HG02870 (cell line): ENCODE results near the gene IFT122.
"Not testable (repeated sequence)": the region's sequence is repeated elsewhere in the genome, so short reads cannot be mapped to it uniquely, and the experiment has no call there.

Source experiments
- ATAC-seq: cut with Tn5 transposase; IDR thresholded peaks from one replicate; pipeline ENCODE4 v1.9.1; 2021; ENCODE audit warnings: mild to moderate bottlenecking, moderate library complexity; ENCODE audit not compliant: unreplicated experiment

Gene IFT122

GRCh38 chr3:129439817-129440617 is at the start of gene IFT122, which contains the start of gene MBD4:
IFT122 (plus strand) TSS chr3:129440224; CDS start chr3:129440331, 107 bp downstream.
MBD4 (minus strand) TSS chr3:129439948; CDS start chr3:129439833, 115 bp downstream.
- peak; percentile 84 for ATAC-seq

GRCh38 chr3:129391583-129391982 is 48.4 kb upstream of the IFT122 start:
- ATAC-seq = not testable (repeated sequence)

- not testable (repeated sequence) for ATAC-seq
These were observed 47.7 kb upstream of the IFT122 start for GRCh38 chr3:129392106-129392887.

GRCh38 chr3:129393271-129393670 is 46.8 kb upstream of the IFT122 start:
- ATAC-seq = no peak

- ATAC-seq = not testable (repeated sequence)
These were observed 46.1 kb upstream of the IFT122 start for GRCh38 chr3:129393760-129394564.

- no peak for ATAC-seq
These were observed 41.2 kb upstream of the IFT122 start for GRCh38 chr3:129398803-129399144.

- ATAC-seq = peak; percentile 86
These were observed 40.7 kb upstream of the IFT122 start for GRCh38 chr3:129399145-129399894.

- ATAC-seq = peak; percentile 11
These were observed 40.1 kb upstream of the IFT122 start for GRCh38 chr3:129399895-129400357.

GRCh38 chr3:129402210-129402609 is 37.8 kb upstream of the IFT122 start:
- ATAC-seq = no peak

- no peak for ATAC-seq
These were observed 37.4 kb upstream of the IFT122 start for GRCh38 chr3:129402616-129403015.

GRCh38 chr3:129403450-129403849 is 36.6 kb upstream of the IFT122 start:
- no peak for ATAC-seq

GRCh38 chr3:129404130-129404529 is 35.9 kb upstream of the IFT122 start:
- no peak for ATAC-seq

GRCh38 chr3:129404610-129405009 is 35.4 kb upstream of the IFT122 start:
- ATAC-seq = no peak

GRCh38 chr3:129409541-129409940 is 30.5 kb upstream of the IFT122 start:
- no peak for ATAC-seq

GRCh38 chr3:129410971-129411370 is 29.1 kb upstream of the IFT122 start:
- ATAC-seq = no peak

GRCh38 chr3:129412542-129413198 is 27.4 kb upstream of the IFT122 start:
- no peak for ATAC-seq

GRCh38 chr3:129413238-129413637 is 26.8 kb upstream of the IFT122 start:
- ATAC-seq = not testable (repeated sequence)

GRCh38 chr3:129413687-129414506 is 26.1 kb upstream of the IFT122 start:
- ATAC-seq = peak; percentile 84

GRCh38 chr3:129415378-129415777 is 24.6 kb upstream of the IFT122 start:
- no peak for ATAC-seq
